HL-60 (cell line): ENCODE results near the gene HEYL.

Experiments used
- DNase-seq, 2 experiments: peaks; one replicate each; pipeline ENCODE4 v3.0.0-alpha.2; 2010 to 2020; ENCODE audit warnings: low read depth in 1 of 2, low spot score in 1 of 2
- H3K27ac ChIP-seq: fragments of 250-450 bp; sonication (Bioruptor Pico); replicated peaks from 2 replicates; pipeline ENCODE4 v1.5.1; 2020; ENCODE audit warnings: mild to moderate bottlenecking, moderate library complexity
- H3K27me3 ChIP-seq: fragments of 250-450 bp; sonication (Bioruptor Pico); 2 replicates; pipeline ENCODE4 v1.5.1; 2021; ENCODE audit warnings: mild to moderate bottlenecking, moderate library complexity; ENCODE audit not compliant: insufficient read depth, poor library complexity, severe bottlenecking
- H3K4me3 ChIP-seq: replicated peaks from 2 replicates; pipeline ENCODE4 v1.5.1; 2011; ENCODE audit warnings: mild to moderate bottlenecking, control low read depth, low read length; ENCODE audit not compliant: insufficient read depth
- GABPA ChIP-seq: IDR thresholded peaks from 2 replicates; pipeline ENCODE4 v1.6.1; 2012; ENCODE audit warnings: low read depth
- POLR2AphosphoS5 ChIP-seq: IDR thresholded peaks from 2 replicates; pipeline ENCODE4 v1.6.1; 2012; ENCODE audit warnings: low read depth
- SPI1 ChIP-seq: IDR thresholded peaks from 2 replicates; pipeline ENCODE4 v1.6.1; 2012; ENCODE audit warnings: low read depth, mild to moderate bottlenecking, borderline replicate concordance
- TF ChIP-seq, protein P1 (sequence below): IDR thresholded peaks from one replicate; pipeline ENCODE4 v1.5.1; 2011; ENCODE audit warnings: low read length, control low read depth, inconsistent platforms; ENCODE audit not compliant: insufficient read depth
- TF ChIP-seq, protein P2 (sequence below): IDR thresholded peaks from 2 replicates; pipeline ENCODE4 v1.6.1; 2012; ENCODE audit warnings: low read depth; ENCODE audit not compliant: insufficient replicate concordance

Gene HEYL

DNA sequence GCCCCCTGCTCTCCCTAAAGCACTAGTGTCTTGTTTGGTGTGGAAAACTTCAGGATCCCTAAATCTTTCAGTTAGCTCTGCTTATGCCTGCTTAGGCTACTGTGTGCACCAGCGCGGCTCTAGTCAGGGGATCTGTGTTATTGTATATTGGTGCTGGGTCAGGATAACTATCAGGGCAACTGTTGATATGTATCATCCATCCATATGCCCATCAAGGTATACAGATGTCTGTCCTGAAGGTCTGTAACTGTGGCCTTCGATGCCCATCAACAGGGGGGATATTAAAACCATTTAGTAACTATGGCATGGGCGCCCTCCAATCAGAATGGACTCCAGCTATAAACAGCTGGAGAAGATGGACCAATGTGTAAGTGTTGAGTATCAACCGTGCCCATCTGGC lies 20.1 kb upstream of the HEYL start:
- no peak overlapping the region for H3K27ac ChIP-seq
- no peak for DNase-seq
- H3K4me3 ChIP-seq: no peak overlapping the region
- TF ChIP-seq SPI1 (no peak), POLR2AphosphoS5 (no peak), GABPA (no peak)
- TF ChIP-seq, protein P1, sequence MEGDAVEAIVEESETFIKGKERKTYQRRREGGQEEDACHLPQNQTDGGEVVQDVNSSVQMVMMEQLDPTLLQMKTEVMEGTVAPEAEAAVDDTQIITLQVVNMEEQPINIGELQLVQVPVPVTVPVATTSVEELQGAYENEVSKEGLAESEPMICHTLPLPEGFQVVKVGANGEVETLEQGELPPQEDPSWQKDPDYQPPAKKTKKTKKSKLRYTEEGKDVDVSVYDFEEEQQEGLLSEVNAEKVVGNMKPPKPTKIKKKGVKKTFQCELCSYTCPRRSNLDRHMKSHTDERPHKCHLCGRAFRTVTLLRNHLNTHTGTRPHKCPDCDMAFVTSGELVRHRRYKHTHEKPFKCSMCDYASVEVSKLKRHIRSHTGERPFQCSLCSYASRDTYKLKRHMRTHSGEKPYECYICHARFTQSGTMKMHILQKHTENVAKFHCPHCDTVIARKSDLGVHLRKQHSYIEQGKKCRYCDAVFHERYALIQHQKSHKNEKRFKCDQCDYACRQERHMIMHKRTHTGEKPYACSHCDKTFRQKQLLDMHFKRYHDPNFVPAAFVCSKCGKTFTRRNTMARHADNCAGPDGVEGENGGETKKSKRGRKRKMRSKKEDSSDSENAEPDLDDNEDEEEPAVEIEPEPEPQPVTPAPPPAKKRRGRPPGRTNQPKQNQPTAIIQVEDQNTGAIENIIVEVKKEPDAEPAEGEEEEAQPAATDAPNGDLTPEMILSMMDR: no peak
- TF ChIP-seq, protein P2, sequence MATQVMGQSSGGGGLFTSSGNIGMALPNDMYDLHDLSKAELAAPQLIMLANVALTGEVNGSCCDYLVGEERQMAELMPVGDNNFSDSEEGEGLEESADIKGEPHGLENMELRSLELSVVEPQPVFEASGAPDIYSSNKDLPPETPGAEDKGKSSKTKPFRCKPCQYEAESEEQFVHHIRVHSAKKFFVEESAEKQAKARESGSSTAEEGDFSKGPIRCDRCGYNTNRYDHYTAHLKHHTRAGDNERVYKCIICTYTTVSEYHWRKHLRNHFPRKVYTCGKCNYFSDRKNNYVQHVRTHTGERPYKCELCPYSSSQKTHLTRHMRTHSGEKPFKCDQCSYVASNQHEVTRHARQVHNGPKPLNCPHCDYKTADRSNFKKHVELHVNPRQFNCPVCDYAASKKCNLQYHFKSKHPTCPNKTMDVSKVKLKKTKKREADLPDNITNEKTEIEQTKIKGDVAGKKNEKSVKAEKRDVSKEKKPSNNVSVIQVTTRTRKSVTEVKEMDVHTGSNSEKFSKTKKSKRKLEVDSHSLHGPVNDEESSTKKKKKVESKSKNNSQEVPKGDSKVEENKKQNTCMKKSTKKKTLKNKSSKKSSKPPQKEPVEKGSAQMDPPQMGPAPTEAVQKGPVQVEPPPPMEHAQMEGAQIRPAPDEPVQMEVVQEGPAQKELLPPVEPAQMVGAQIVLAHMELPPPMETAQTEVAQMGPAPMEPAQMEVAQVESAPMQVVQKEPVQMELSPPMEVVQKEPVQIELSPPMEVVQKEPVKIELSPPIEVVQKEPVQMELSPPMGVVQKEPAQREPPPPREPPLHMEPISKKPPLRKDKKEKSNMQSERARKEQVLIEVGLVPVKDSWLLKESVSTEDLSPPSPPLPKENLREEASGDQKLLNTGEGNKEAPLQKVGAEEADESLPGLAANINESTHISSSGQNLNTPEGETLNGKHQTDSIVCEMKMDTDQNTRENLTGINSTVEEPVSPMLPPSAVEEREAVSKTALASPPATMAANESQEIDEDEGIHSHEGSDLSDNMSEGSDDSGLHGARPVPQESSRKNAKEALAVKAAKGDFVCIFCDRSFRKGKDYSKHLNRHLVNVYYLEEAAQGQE: no peak
- no peaks in the 10 kb centered on the region for H3K27me3 ChIP-seq

DNA sequence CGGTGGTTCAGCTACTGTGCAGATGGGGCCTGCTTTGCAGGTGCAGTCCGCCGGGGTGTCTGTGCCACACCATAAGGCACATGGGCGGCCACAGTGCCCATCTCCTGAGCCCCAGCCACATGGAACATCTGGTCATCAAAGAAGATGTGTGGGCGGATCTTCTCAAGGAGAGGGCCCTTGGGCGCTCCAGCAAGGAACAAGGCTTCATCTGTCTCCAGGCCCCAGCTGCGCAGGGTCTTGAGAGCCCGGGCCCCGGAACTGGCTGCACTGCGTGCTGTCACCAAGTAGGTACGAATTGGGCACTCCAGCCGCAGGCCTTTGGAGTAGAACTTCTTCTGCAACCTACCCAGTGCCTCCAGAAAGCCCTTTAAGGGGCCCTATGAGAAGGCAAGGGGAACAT lies 19.7 kb upstream of the HEYL start:
- no peak for DNase-seq
- no peaks in the 10 kb centered on the region for H3K27me3 ChIP-seq
- no peak for TF ChIP-seq SPI1
- TF ChIP-seq, protein P2: no peak
- TF ChIP-seq, protein P1: no peak
- no peak for TF ChIP-seq POLR2AphosphoS5
- TF ChIP-seq GABPA: no peak

DNA sequence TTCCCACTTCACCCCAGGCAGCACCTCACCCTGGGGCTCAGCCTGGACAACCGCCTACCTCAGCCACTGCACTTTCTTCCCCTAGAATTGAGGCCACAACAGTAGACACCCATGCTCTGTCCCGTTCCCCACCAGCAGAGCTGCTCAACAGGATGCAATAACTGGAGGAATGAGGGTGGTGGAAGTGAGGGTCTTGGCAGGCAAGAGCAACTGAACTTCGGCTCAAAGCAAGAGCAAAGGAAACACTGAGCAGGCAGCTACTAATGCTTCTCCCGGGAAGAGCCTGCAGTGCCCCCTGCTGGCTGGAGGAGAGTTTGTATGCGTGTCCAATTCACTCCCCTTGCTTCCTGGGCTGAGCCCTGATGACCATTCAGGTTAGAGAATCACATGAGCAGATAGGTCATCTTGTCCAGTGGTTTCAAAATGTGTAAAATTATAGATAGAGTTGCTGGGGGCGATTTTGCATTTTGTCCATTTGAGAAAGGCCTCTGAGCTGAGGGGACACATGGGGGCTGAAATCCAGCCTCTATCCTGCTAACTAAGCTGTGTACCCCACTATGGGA lies 18.6 kb upstream of the HEYL start:
- peak; percentile 60 to 67 for DNase-seq

More for the DNA sequence above, 19.7 kb upstream of the HEYL start:
- Histone ChIP-seq H3K4me3 (no peak overlapping the region), H3K27ac (no peak overlapping the region)

More for the DNA sequence above, 18.6 kb upstream of the HEYL start:
- no peak for TF ChIP-seq POLR2AphosphoS5
- TF ChIP-seq, protein P1: peak; percentile 81
- no peak overlapping the region for H3K4me3 ChIP-seq
- H3K27ac ChIP-seq: no peak overlapping the region
- peaks cover 2% of the 10 kb centered on the region for H3K27me3 ChIP-seq
